Measurements from ENCODE around the gene HIVEP1.
A peak's percentile ranks its signal among the peaks of the same experiment; 100 is the strongest.

HIVEP1 gene

DNA sequence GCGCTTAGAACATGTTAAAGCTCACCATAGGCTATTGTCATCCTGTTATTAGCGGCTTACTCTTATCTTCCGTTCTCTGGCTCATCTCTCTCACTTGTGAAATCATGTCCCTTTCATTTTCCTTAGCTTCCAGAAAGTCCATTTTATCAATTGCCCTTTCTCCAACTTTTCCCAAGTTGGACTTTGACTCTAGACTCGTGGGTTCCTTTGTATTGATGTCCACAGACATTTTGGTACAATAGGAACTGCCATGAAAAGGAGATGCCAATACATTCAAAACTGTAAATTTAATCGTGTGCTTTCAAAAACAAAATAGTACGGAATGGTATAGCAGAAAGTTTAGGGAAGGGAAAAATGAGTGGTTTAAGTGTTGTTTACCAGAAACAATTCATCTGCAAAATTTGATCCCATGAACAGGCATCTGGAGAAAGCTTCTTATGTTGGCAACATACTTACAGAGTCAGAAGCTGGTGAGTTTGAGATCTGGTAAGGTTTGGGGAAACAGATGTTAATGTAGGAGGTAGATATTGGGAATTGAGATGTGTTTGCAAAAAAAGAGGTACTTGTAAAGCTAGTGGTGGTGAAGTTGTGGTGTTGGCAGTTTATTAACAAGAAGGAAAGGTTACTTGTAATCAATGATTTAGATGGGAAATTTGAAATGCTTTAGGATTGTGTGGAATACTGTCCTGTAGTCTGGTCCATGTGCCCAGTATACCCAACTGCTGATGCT, 10.2 kb upstream of the HIVEP1 start:
- no peak for DNase-seq

DNA sequence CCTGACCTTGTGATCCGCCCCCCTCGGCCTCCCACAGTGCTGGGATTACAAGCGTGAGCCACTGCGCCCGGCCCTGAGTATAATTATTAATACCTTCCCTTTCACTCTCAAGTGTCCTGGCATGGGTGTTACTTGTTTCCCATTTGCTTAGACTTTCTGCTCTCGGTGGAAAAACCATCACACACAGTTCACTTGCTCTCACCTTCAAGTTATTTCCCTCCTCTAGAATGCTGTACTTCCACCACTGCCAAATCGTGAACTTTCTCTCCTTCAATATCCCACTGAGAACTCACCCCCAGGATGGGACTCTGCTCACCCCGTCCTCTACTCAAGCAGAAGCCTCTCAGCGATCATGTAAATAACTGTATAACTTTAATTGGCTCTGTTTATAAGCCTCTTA, 4.6 kb upstream of the HIVEP1 start:
- no peak for DNase-seq
- Mint-ChIP-seq H3K27me3 (ENCODE audit: low read depth, poor library complexity) (no peaks in the 10 kb centered on the region), H3K4me1 (peaks cover 36% of the 10 kb centered on the region), H3K9me3 (no peaks in the 10 kb centered on the region), H3K4me3 (peak overlapping the region; percentile 94), H3K27ac (peak overlapping the region; percentile 99), H3K36me3 (ENCODE audit: low read depth) (no peaks in the 10 kb centered on the region)
- TF ChIP-seq, protein P1, sequence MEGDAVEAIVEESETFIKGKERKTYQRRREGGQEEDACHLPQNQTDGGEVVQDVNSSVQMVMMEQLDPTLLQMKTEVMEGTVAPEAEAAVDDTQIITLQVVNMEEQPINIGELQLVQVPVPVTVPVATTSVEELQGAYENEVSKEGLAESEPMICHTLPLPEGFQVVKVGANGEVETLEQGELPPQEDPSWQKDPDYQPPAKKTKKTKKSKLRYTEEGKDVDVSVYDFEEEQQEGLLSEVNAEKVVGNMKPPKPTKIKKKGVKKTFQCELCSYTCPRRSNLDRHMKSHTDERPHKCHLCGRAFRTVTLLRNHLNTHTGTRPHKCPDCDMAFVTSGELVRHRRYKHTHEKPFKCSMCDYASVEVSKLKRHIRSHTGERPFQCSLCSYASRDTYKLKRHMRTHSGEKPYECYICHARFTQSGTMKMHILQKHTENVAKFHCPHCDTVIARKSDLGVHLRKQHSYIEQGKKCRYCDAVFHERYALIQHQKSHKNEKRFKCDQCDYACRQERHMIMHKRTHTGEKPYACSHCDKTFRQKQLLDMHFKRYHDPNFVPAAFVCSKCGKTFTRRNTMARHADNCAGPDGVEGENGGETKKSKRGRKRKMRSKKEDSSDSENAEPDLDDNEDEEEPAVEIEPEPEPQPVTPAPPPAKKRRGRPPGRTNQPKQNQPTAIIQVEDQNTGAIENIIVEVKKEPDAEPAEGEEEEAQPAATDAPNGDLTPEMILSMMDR (IDR thresholded peaks at IDR 0.05), result no peak

More for the DNA sequence above, 10.2 kb upstream of the HIVEP1 start:
- H3K27me3 Mint-ChIP-seq (ENCODE audit: low read depth, poor library complexity), result no peaks in the 10 kb centered on the region
- no peak overlapping the region for H3K4me3 Mint-ChIP-seq
- H3K27ac Mint-ChIP-seq, result no peak overlapping the region
- TF ChIP-seq, protein P1 (IDR thresholded peaks at IDR 0.05), result no peak
- H3K36me3 Mint-ChIP-seq (ENCODE audit: low read depth), result no peaks in the 10 kb centered on the region
- H3K9me3 Mint-ChIP-seq, result no peaks in the 10 kb centered on the region
- H3K4me1 Mint-ChIP-seq, result peaks cover 4% of the 10 kb centered on the region

DNA sequence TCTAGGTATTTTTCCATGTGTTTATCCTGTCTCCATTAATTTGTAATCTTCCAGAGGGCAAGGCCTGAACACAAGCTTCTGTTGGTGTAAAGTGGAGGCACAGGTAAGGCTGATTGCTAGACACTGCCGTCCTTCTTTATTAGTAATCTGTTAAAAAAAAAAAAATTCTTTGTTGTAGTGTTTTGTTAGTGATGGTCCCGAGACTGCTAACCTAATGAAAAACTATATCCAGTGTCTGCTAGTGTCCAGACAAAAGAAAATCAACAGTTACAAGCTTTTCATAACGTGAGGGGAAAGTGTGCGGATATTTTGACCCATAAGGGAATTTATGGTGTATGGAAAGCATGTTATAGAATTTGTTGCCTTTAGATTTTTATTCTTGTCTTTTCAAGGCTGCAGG, 4.2 kb upstream of the HIVEP1 start:
- TF ChIP-seq, protein P1 (IDR thresholded peaks at IDR 0.05), result no peak
- Mint-ChIP-seq H3K4me3 (peak overlapping the region; percentile 94), H3K4me1 (peaks cover 36% of the 10 kb centered on the region), H3K27ac (peak overlapping the region; percentile 99), H3K9me3 (no peaks in the 10 kb centered on the region), H3K27me3 (ENCODE audit: low read depth, poor library complexity) (no peaks in the 10 kb centered on the region), H3K36me3 (ENCODE audit: low read depth) (no peaks in the 10 kb centered on the region)
- DNase-seq, result no peak

DNA sequence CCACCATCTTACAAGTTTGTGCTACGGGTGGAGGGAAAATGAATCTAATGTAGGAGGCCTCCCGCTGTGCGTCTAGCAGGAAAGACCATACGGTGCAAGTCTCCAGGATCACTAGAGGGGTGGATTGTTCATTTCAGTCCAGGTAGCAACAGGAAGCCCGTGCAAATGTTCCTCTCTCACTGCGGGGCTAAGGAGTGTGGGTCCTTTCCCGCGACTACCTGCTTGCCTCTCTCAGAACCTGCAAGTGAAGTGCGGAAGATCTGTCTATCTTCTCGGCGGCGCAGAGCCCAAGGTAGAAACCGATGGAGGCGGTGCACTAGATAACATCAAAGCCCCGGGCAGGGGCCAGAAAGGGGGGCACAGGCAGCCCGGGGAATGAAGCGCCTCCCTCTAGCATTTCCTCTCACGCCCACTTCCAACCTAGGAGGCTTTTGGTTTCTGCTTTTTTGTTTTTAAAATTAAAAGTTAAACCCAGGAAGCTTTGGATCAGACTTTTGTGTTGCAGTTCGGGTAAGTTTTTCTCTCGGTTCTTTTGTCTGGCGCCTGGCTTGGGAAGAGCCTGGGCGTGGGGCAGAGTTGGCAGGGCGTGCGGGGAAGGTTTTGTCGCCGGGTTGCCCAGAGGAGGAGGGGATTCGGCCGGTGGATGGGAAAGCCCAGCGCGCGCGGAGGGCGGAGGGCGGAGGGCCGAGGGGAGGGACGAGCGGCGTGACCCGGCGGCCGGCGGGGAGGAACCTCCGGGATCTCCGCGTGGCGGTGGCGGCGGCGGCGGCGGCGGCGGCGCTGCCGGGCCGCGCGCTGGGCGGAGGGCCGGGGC, 3.5 kb upstream of the HIVEP1 start:
- no peaks in the 10 kb centered on the region for H3K27me3 Mint-ChIP-seq (ENCODE audit: low read depth, poor library complexity)
- H3K9me3 Mint-ChIP-seq, result no peaks in the 10 kb centered on the region
- peaks cover 41% of the 10 kb centered on the region for H3K4me1 Mint-ChIP-seq
- peak overlapping the region; percentile 99 for H3K27ac Mint-ChIP-seq
- peak; percentile 86 for DNase-seq
- H3K4me3 Mint-ChIP-seq, result peak overlapping the region; percentile 94
- H3K36me3 Mint-ChIP-seq (ENCODE audit: low read depth), result no peaks in the 10 kb centered on the region
- TF ChIP-seq, protein P1 (IDR thresholded peaks at IDR 0.05), result no peak

DNA sequence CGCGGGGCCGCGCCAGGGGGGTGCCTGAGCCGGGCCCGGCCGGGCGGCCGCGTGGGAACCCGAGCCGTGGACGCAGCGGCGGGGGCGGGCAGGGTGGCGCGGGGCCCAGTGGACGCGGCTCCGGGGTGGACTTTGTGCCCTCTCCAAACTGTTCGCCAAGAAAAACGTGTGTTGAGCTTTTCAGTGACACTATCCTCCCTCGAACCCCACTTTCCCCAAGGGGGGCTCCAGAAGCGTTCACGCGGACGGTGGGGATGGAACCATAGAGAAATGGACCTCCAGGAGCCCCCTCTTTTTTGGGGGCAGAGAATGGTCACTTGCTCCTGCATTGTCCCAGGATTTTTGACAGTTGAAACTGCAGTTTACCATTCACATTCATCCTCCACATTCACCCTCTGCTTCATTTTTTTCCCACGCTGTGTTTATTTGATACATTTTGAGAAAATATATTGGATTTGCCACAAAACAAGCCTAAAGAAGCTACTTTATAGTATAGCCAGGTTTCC, 2.9 kb upstream of the HIVEP1 start:
- H3K4me3 Mint-ChIP-seq, result peak overlapping the region; percentile 87

More for the DNA sequence above, 2.9 kb upstream of the HIVEP1 start:
- Mint-ChIP-seq H3K9me3 (peaks cover under 1% of the 10 kb centered on the region), H3K27ac (peak overlapping the region; percentile 96), H3K36me3 (ENCODE audit: low read depth) (no peaks in the 10 kb centered on the region), H3K4me1 (peaks cover 46% of the 10 kb centered on the region), H3K27me3 (ENCODE audit: low read depth, poor library complexity) (no peaks in the 10 kb centered on the region)
- DNase-seq, result no peak
- TF ChIP-seq, protein P1 (IDR thresholded peaks at IDR 0.05), result no peak
